ENCODE measurements around the gene KIAA1549.

KIAA1549 gene

GRCh38 chr7:138975343-138976104 is 5.7 kb downstream of the KIAA1549 start:
- no peak for DNase-seq (ENCODE audit: low read depth, low spot score)

- DNase-seq (ENCODE audit: low read depth, low spot score) = no peak
Measured at GRCh38 chr7:138974675-138975292, 6.4 kb downstream of the KIAA1549 start.

GRCh38 chr7:138974103-138974502 is 7.1 kb downstream of the KIAA1549 start:
- no peak for DNase-seq (ENCODE audit: low read depth, low spot score)

- DNase-seq (ENCODE audit: low read depth, low spot score) = no peak
Measured at GRCh38 chr7:138970952-138971351, 10.2 kb downstream of the KIAA1549 start.

GRCh38 chr7:138970446-138970845 is 10.7 kb downstream of the KIAA1549 start:
- no peak for DNase-seq (ENCODE audit: low read depth, low spot score)

- DNase-seq (ENCODE audit: low read depth, low spot score) = no peak
Measured at GRCh38 chr7:138967159-138967558, 14.0 kb downstream of the KIAA1549 start.

- no peak for DNase-seq (ENCODE audit: low read depth, low spot score)
Measured at GRCh38 chr7:138964624-138965436, 16.4 kb downstream of the KIAA1549 start.

- DNase-seq (ENCODE audit: low read depth, low spot score) = no peak
Measured at GRCh38 chr7:138963675-138964074, 17.5 kb downstream of the KIAA1549 start.

GRCh38 chr7:138962561-138963270 is 18.5 kb downstream of the KIAA1549 start:
- no peak for DNase-seq (ENCODE audit: low read depth, low spot score)

- no peak for DNase-seq (ENCODE audit: low read depth, low spot score)
Measured at GRCh38 chr7:138961159-138961558, 20.0 kb downstream of the KIAA1549 start.

GRCh38 chr7:138958391-138958956 is 22.7 kb downstream of the KIAA1549 start:
- no peak for DNase-seq (ENCODE audit: low read depth, low spot score)

- DNase-seq (ENCODE audit: low read depth, low spot score) = no peak
Measured at GRCh38 chr7:138957753-138958390, 23.3 kb downstream of the KIAA1549 start.

- DNase-seq (ENCODE audit: low read depth, low spot score) = no peak
Measured at GRCh38 chr7:138957217-138957616, 24.0 kb downstream of the KIAA1549 start.

- no peak for DNase-seq (ENCODE audit: low read depth, low spot score)
Measured at GRCh38 chr7:138954545-138955475, 26.4 kb downstream of the KIAA1549 start.

- DNase-seq (ENCODE audit: low read depth, low spot score) = no peak
Measured at GRCh38 chr7:138952791-138953190, 28.4 kb downstream of the KIAA1549 start.

- DNase-seq (ENCODE audit: low read depth, low spot score) = no peak
Measured at GRCh38 chr7:138951953-138952352, 29.2 kb downstream of the KIAA1549 start.

GRCh38 chr7:138949421-138950088 is 31.6 kb downstream of the KIAA1549 start:
- no peak for DNase-seq (ENCODE audit: low read depth, low spot score)

GRCh38 chr7:138948403-138948802 is 32.8 kb downstream of the KIAA1549 start:
- DNase-seq (ENCODE audit: low read depth, low spot score) = no peak

GRCh38 chr7:138945821-138946220 is 35.4 kb downstream of the KIAA1549 start:
- DNase-seq (ENCODE audit: low read depth, low spot score) = no peak
